Panc1 (cell line): Measurements from ENCODE around the gene KDM4B. TPM values are rescaled to one million over a fixed set of nuclear protein-coding genes. Genes with fewer than 3 reads are reported as not detected.

Source experiments
- ATAC-seq: fragments of 200-7000 bp; cut with Tn5 transposase; 2 replicates; pipeline ENCODE4 v1.9.1; 2020; ENCODE audit warnings: mild to moderate bottlenecking, moderate library complexity
- BruUV-seq: library from RNA; stranded (reverse); fragments of 400-500 nt; replicated peaks from 2 replicates; lab custom pipeline; 2021; lab: Mats Ljungman, UMichigan
- CTCF ChIA-PET: fragments of 300-600 bp; sonication (Branson Sonifier 250); formaldehyde crosslinking; loops from one replicate; lab custom pipeline; 2022; ENCODE audit warnings: antibody characterized with exemption; lab: Charles Lee
- POLR2A ChIA-PET: fragments of 300-600 bp; sonication (Branson Sonifier 250); formaldehyde crosslinking; loops from one replicate; lab custom pipeline; 2022; ENCODE audit warnings: antibody characterized with exemption; lab: Charles Lee
- DNase-seq: peaks from one replicate; pipeline ENCODE4 v3.0.0-alpha.2; 2010; ENCODE audit warnings: low read depth, low spot score
- H3K27ac ChIP-seq: 2 replicates; pipeline ENCODE4 v1.5.1; 2011; ENCODE audit warnings: mild to moderate bottlenecking, low read length, inconsistent platforms
- H3K27me3 ChIP-seq: fragments of 200-500 bp; sonication (Bioruptor generic); 2 replicates; pipeline ENCODE4 v1.6.0; 2014; ENCODE audit warnings: low read length, inconsistent platforms; ENCODE audit not compliant: control insufficient read depth, insufficient read depth
- H3K36me3 ChIP-seq: fragments of 200-500 bp; sonication (Bioruptor generic); 2 replicates; pipeline ENCODE4 v1.5.1; 2014; ENCODE audit warnings: inconsistent platforms, mild to moderate bottlenecking, low read length, moderate library complexity; ENCODE audit not compliant: control insufficient read depth, insufficient read depth
- H3K4me1 ChIP-seq: 2 replicates; pipeline ENCODE4 v1.5.1; 2011; ENCODE audit warnings: inconsistent platforms, mild to moderate bottlenecking, low read length, moderate library complexity; ENCODE audit not compliant: control insufficient read depth, insufficient read depth
- H3K4me3 ChIP-seq, 2 experiments: 2 replicates each; pipeline ENCODE4 v1.5.1; 2011 to 2012; ENCODE audit warnings: low read depth in 2 of 2, low read length in 2 of 2, mild to moderate bottlenecking in 2 of 2, inconsistent platforms in 1 of 2, moderate library complexity in 1 of 2
- H3K9me3 ChIP-seq: fragments of 200-500 bp; sonication (Bioruptor generic); 2 replicates; pipeline ENCODE4 v1.5.1; 2014; ENCODE audit warnings: low read depth, mild to moderate bottlenecking, inconsistent platforms, low read length, moderate library complexity; ENCODE audit not compliant: control insufficient read depth, insufficient read depth
- POLR2AphosphoS5 ChIP-seq: IDR thresholded peaks from 2 replicates; pipeline ENCODE4 v1.6.1; 2012; ENCODE audit warnings: mild to moderate bottlenecking, low read depth, low read length, moderate library complexity
- SIN3A ChIP-seq: IDR thresholded peaks from 2 replicates; pipeline ENCODE4 v1.6.1; 2012; ENCODE audit warnings: low read depth, mild to moderate bottlenecking, low read length, moderate library complexity, borderline replicate concordance; ENCODE audit not compliant: insufficient read depth
- TCF7L2 ChIP-seq: IDR thresholded peaks from 2 replicates; pipeline ENCODE4 v1.6.1; 2011; ENCODE audit warnings: mild to moderate bottlenecking, low read depth, low read length, inconsistent platforms
- in situ Hi-C: cut with HindIII; loops from 2 replicates; pipeline ENCODE4 v1.10.0; 2016; ENCODE audit warnings: low sequenced_read_pairs, low pct_unique_long_range_greater_than_20kb
- intact Hi-C: fragments of 100-400 bp; cut with micrococcal nuclease; formaldehyde crosslinking; loops from one replicate; pipeline ENCODE4 v1.10.0; 2022; ENCODE audit not compliant: unreplicated experiment
- microRNA-seq: library from miRNA; unstranded; fragments of <30 nt; microRNA quantifications from one replicate; pipeline ENCODE4 v1.1.0, GENCODE V29; 2020; ENCODE audit not compliant: unreplicated experiment
- total RNA-seq: library from RNA; stranded (reverse); gene quantifications from one replicate; pipeline ENCODE4 v1.2.1, GENCODE V29; 2021; ENCODE audit not compliant: unreplicated experiment
- TF ChIP-seq, protein P1 (sequence below): fragments of 450-650 bp; IDR thresholded peaks from 2 replicates; pipeline ENCODE4 v1.5.1; 2017; ENCODE audit warnings: mild to moderate bottlenecking
- TF ChIP-seq, protein P2 (sequence below), 2 experiments: IDR thresholded peaks; 2 replicates each; pipeline ENCODE4 v1.6.1; 2011 to 2012; ENCODE audit warnings: low read depth in 2 of 2, control low read depth in 1 of 2, low read length in 1 of 2, mild to moderate bottlenecking in 1 of 2, moderate library complexity in 1 of 2; ENCODE audit not compliant: insufficient read depth in 1 of 2

Gene KDM4B
- total RNA-seq, 1 experiment from 2014 or later: 18.4 TPM

- ChIA-PET CTCF (no interaction called here), POLR2A (no interaction called here)
- no peaks in the 10 kb centered on the region for H3K27me3 ChIP-seq
- H3K27ac ChIP-seq: no peak overlapping the region
- no TSS peak for BruUV-seq
- no peaks in the 10 kb centered on the region for H3K9me3 ChIP-seq
- TF ChIP-seq, protein P1, sequence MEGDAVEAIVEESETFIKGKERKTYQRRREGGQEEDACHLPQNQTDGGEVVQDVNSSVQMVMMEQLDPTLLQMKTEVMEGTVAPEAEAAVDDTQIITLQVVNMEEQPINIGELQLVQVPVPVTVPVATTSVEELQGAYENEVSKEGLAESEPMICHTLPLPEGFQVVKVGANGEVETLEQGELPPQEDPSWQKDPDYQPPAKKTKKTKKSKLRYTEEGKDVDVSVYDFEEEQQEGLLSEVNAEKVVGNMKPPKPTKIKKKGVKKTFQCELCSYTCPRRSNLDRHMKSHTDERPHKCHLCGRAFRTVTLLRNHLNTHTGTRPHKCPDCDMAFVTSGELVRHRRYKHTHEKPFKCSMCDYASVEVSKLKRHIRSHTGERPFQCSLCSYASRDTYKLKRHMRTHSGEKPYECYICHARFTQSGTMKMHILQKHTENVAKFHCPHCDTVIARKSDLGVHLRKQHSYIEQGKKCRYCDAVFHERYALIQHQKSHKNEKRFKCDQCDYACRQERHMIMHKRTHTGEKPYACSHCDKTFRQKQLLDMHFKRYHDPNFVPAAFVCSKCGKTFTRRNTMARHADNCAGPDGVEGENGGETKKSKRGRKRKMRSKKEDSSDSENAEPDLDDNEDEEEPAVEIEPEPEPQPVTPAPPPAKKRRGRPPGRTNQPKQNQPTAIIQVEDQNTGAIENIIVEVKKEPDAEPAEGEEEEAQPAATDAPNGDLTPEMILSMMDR: no peak
- TF ChIP-seq POLR2AphosphoS5 (no peak), SIN3A (no peak), TCF7L2 (no peak)
- TF ChIP-seq, protein P2, sequence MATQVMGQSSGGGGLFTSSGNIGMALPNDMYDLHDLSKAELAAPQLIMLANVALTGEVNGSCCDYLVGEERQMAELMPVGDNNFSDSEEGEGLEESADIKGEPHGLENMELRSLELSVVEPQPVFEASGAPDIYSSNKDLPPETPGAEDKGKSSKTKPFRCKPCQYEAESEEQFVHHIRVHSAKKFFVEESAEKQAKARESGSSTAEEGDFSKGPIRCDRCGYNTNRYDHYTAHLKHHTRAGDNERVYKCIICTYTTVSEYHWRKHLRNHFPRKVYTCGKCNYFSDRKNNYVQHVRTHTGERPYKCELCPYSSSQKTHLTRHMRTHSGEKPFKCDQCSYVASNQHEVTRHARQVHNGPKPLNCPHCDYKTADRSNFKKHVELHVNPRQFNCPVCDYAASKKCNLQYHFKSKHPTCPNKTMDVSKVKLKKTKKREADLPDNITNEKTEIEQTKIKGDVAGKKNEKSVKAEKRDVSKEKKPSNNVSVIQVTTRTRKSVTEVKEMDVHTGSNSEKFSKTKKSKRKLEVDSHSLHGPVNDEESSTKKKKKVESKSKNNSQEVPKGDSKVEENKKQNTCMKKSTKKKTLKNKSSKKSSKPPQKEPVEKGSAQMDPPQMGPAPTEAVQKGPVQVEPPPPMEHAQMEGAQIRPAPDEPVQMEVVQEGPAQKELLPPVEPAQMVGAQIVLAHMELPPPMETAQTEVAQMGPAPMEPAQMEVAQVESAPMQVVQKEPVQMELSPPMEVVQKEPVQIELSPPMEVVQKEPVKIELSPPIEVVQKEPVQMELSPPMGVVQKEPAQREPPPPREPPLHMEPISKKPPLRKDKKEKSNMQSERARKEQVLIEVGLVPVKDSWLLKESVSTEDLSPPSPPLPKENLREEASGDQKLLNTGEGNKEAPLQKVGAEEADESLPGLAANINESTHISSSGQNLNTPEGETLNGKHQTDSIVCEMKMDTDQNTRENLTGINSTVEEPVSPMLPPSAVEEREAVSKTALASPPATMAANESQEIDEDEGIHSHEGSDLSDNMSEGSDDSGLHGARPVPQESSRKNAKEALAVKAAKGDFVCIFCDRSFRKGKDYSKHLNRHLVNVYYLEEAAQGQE (IDR thresholded peaks at IDR 0.05; ENCODE audit: insufficient read depth in 1 of 2, low read depth in 2 of 2, low read length in 1 of 2): no peak
- H3K36me3 ChIP-seq: no peaks in the 10 kb centered on the region
- ATAC-seq: no peak
- in situ Hi-C loops (no loop called here), intact Hi-C loops (no loop called here)
- H3K4me1 ChIP-seq: no peaks in the 10 kb centered on the region
- no peak overlapping the region for H3K4me3 ChIP-seq
- DNase-seq: no peak
Measured at GRCh38 chr19:5202553-5202952, 233.6 kb downstream of the KDM4B start.

Small RNA genes lying within 50 kb of the gene (microRNA-seq; reads per million reads assigned to microRNA genes)
- 0.95 reads per million for gene MIR4747

Other genes with a start within 250 kb of the KDM4B start
- gene DPP9, start 245.3 kb upstream of the KDM4B start, total RNA-seq: 108 TPM
- 13.4 TPM for gene FEM1A, start 177.4 kb upstream of the KDM4B start, total RNA-seq
- 12.2 TPM for gene TICAM1, start 137.4 kb upstream of the KDM4B start, total RNA-seq
- gene PLIN3, start 101.4 kb upstream of the KDM4B start, total RNA-seq: 157 TPM
- not detected for gene ARRDC5, start 66.2 kb upstream of the KDM4B start, total RNA-seq
- 53.6 TPM for gene UHRF1, start 59.6 kb upstream of the KDM4B start, total RNA-seq